Kidney (tissue), 14 donors: ENCODE measurements around the gene PRDM15. TPM values are rescaled to one million over a fixed set of nuclear protein-coding genes. Genes with fewer than 3 reads are reported as not detected.

ENCODE experiments used
- DNase-seq, 5 donors: peaks; one replicate each; pipeline ENCODE4 v3.0.0-alpha.2; 2013 to 2020
- FAIRE-seq: peaks from 2 replicates; lab custom pipeline; 2012; peaks lifted over from hg19 to GRCh38; lab: Jason Lieb, UNC
- H3K27ac ChIP-seq, 2 donors: one replicate each; pipeline ENCODE4 v1.7.0; 2013; ENCODE audit warnings: low read depth in 2 of 2, low read length in 2 of 2, inconsistent platforms in 1 of 2
- H3K27me3 ChIP-seq: one replicate; pipeline ENCODE4 v1.7.1; 2013; ENCODE audit warnings: low read length, inconsistent platforms; ENCODE audit not compliant: control insufficient read depth, insufficient read depth
- H3K36me3 ChIP-seq, 3 donors: one replicate each; pipeline versions ENCODE4 v1.7.0 to v1.7.1; 2013; ENCODE audit warnings: low read length in 3 of 3, control low read depth in 1 of 3, inconsistent platforms in 1 of 3; ENCODE audit not compliant: insufficient read depth in 3 of 3, control insufficient read depth in 2 of 3
- H3K4me1 ChIP-seq, 3 donors: one replicate each; pipeline versions ENCODE4 v1.7.0 to v1.7.1; 2013; ENCODE audit warnings: low read length in 3 of 3, inconsistent platforms in 1 of 3, low read depth in 1 of 3; ENCODE audit not compliant: control insufficient read depth in 2 of 3, insufficient read depth in 2 of 3
- H3K4me3 ChIP-seq, 3 donors: one replicate each; pipeline versions ENCODE4 v1.7.0 to v1.8.1; 2013; ENCODE audit warnings: low read length in 3 of 3, control low read depth in 1 of 3, inconsistent platforms in 1 of 3
- H3K9ac ChIP-seq, 3 donors: one replicate each; pipeline versions ENCODE4 v1.7.0 to v1.7.1; 2013; ENCODE audit warnings: low read length in 3 of 3, control low read depth in 1 of 3, inconsistent platforms in 1 of 3
- H3K9me3 ChIP-seq, 3 donors: one replicate each; pipeline versions ENCODE4 v1.7.0 to v1.7.1; 2013; ENCODE audit warnings: low read length in 3 of 3, control low read depth in 1 of 3, inconsistent platforms in 1 of 3; ENCODE audit not compliant: control insufficient read depth in 2 of 3, insufficient read depth in 1 of 3
- CTCF ChIP-seq: IDR thresholded peaks from 3 replicates; pipeline ENCODE4 v1.5.1; 2012; ENCODE audit warnings: mild to moderate bottlenecking, moderate library complexity, borderline replicate concordance; ENCODE audit not compliant: insufficient read depth; ENCODE audit errors: extremely low read depth
- intact Hi-C: fragments of 100-400 bp; cut with DNase I; formaldehyde crosslinking; loops from one replicate; pipeline ENCODE4 v1.11.1; 2022
- polyA plus RNA-seq: library from polyadenylated mRNA; stranded (reverse); fragments of 350-450 nt; fragmentation: Illumina TruSeq; extraction: RNeasy Lipid Tissue Mini Kit (QIAGEN cat#74804); gene quantifications from one replicate; pipeline ENCODE4 v1.2.3, GENCODE V29; 2014; ENCODE audit warnings: low read depth, low replicate concordance; ENCODE audit not compliant: insufficient read depth
- total RNA-seq: library from RNA; stranded (reverse); fragmentation: NEBNext Ultra II Directional; extraction: Animal tissue kit (Norgen Biotek cat#: 25700); gene quantifications from one replicate; pipeline ENCODE4 v1.2.1, GENCODE V29; 2021
- donor health status: control.
- donor health status: control.
- donor health status: control.
- donor health status: control.
- donor health status: control.
- donor health status: DM: yes; HTN: yes; CAD: no.
- donor health status: Normal renal cell carcinoma (clear cell type).

Gene PRDM15
- total and polyA plus RNA-seq, 2 donors from 2014 or later, result 1.3 to 8.4 TPM

GRCh38 chr21:41864311-41865001 lies 14.7 kb downstream of the PRDM15 start:
- no peak overlapping the region for H3K9ac ChIP-seq
- no peaks in the 10 kb centered on the region for H3K4me1 ChIP-seq
- H3K4me3 ChIP-seq, result no peak overlapping the region
- DNase-seq (no peak), FAIRE-seq (no peak)
- no peaks in the 10 kb centered on the region for H3K36me3 ChIP-seq
- intact Hi-C loops, result no loop called here
- TF ChIP-seq CTCF, result no peak
- H3K27ac ChIP-seq, result no peak overlapping the region
- no peaks in the 10 kb centered on the region for H3K9me3 ChIP-seq
- H3K27me3 ChIP-seq, result no peaks in the 10 kb centered on the region

DNA sequence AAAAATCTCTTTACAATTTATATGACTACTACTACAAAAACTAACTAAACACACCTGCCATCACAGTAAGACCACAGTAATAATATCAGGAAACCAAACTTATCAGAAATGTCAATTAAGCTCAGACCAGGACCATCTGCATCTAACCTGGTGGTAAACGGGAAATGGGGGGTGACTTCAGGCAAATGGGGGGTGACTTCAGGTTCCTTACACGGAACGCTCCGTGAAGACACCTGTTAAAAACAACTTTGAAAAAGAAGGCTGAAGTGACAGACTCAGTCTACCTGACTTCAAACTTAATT lies 15.8 kb downstream of the PRDM15 start:
- FAIRE-seq (no peak), DNase-seq (no peak)
- TF ChIP-seq CTCF, result no peak
- H3K4me1 ChIP-seq, result no peaks in the 10 kb centered on the region
- H3K4me3 ChIP-seq, result no peak overlapping the region
- H3K36me3 ChIP-seq, result no peaks in the 10 kb centered on the region
- no peak overlapping the region for H3K9ac ChIP-seq
- no peak overlapping the region for H3K27ac ChIP-seq
- H3K27me3 ChIP-seq, result no peaks in the 10 kb centered on the region
- no peaks in the 10 kb centered on the region for H3K9me3 ChIP-seq
- intact Hi-C loops, result no loop called here

- DNase-seq, result peak in 1 of 5 donors; percentile 40
- H3K27me3 ChIP-seq, result no peaks in the 10 kb centered on the region
- TF ChIP-seq CTCF, result no peak
- no peak overlapping the region for H3K27ac ChIP-seq
- H3K9ac ChIP-seq, result no peak overlapping the region
- H3K4me3 ChIP-seq, result no peak overlapping the region
- no peak for FAIRE-seq
- no peaks in the 10 kb centered on the region for H3K4me1 ChIP-seq
- intact Hi-C loops, result no loop called here
- peaks cover 0 to under 1% (median 0%) of the 10 kb centered on the region in 3 donors for H3K36me3 ChIP-seq
- no peaks in the 10 kb centered on the region for H3K9me3 ChIP-seq
These were observed 17.2 kb downstream of the PRDM15 start for GRCh38 chr21:41861987-41862386.

GRCh38 chr21:41861255-41861654 lies 17.9 kb downstream of the PRDM15 start:
- Histone ChIP-seq H3K27ac (no peak overlapping the region), H3K27me3 (no peaks in the 10 kb centered on the region), H3K9me3 (no peaks in the 10 kb centered on the region), H3K4me1 (no peaks in the 10 kb centered on the region), H3K36me3 (peaks cover 0 to 5% (median 0%) of the 10 kb centered on the region in 3 donors), H3K9ac (no peak overlapping the region), H3K4me3 (no peak overlapping the region)
- TF ChIP-seq CTCF, result no peak
- FAIRE-seq (no peak), DNase-seq (no peak)
- intact Hi-C loops, result no loop called here
